ENCODE measurements around the gene GTF3C2. TPM values are rescaled to one million over a fixed set of nuclear protein-coding genes. Genes with fewer than 3 reads are reported as not detected.
"Not testable (repeated sequence)": the region's sequence is repeated elsewhere in the genome, so short reads cannot be mapped to it uniquely, and the experiment has no call there.

The GTF3C2 gene
- total and polyA plus RNA-seq, 9 of the 15 experiments (the other 6 are each of a cell fraction or from before 2014, with no cell fraction given), result 35.5 to 96.8 (median 53.0) TPM

GRCh38 chr2:27320958-27321543 lies 35.5 kb downstream of the GTF3C2 start (continued):
- TF ChIP-seq MLX (CRISPR knock-in tag; conservative IDR thresholded peaks at IDR 0.05), result no peak
- TF ChIP-seq KDM5B (IDR thresholded peaks at IDR 0.05; ENCODE audit: insufficient replicate concordance, low read depth, low read length), result peak; percentile 18
- TF ChIP-seq ELF4 (CRISPR knock-in tag; IDR thresholded peaks at IDR 0.05), result no peak

DNA sequence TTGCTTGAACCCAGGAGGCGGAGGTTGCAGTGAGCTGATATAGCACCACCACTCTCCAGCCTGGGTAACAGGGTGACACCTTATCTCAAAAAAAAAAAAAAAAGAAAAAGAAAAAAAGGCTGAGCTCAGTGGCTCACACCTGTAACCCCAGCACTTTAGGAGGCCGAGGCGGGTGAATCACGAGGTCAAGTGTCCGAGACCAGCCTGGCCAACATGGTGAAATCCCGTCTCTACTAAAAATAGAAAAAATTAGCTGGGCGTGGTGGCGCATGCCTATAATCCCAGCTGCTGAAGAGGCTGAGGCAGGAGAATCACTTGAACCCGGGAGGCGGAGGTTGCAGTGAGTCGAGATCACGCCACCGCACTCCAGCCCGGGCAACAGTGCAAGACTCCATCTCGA lies 36.7 kb downstream of the GTF3C2 start:
- in situ Hi-C loops (cut with MboI); intact Hi-C loops (cut with micrococcal nuclease); H4K20me1 ChIP-seq (replicated peaks; ENCODE audit: control insufficient read depth, insufficient read depth, low read length); H3K4me3 ChIP-seq; H3K9ac ChIP-seq (ENCODE audit: insufficient read depth in 1 of 2, low read depth in 2 of 2, low read length in 2 of 2); H3K4me2 ChIP-seq (ENCODE audit: insufficient read depth, low read length); FAIRE-seq; BruUV-seq (replicated peaks); H3K9me1 ChIP-seq (ENCODE audit: control insufficient read depth, insufficient read depth, low read length); H2AFZ ChIP-seq (ENCODE audit: low read depth, low read length); H3K9me3 ChIP-seq (replicated peaks; ENCODE audit: control insufficient read depth, insufficient read depth, low read depth, low read length); DNase-seq (ENCODE audit: extremely low read depth in 1 of 4, low spot score in 3 of 4); H3K27me3 ChIP-seq (ENCODE audit: control insufficient read depth in 2 of 2, insufficient read depth in 2 of 2, low read length in 2 of 2); H3K27ac ChIP-seq (ENCODE audit: extremely low read depth, low read depth, low read length); ATAC-seq: not testable (repeated sequence)
- Histone ChIP-seq H3K36me3 (ENCODE audit: control insufficient read depth, insufficient read depth, low read length) (peaks cover 18% of the 10 kb centered on the region; the same call in 2 of the 3 replicates), H3K79me2 (ENCODE audit: control insufficient read depth, insufficient read depth, low read length) (peaks cover 32% of the 10 kb centered on the region), H3K4me1 (replicated peaks in 1 of 2; ENCODE audit: control insufficient read depth in 2 of 2, insufficient read depth in 2 of 2, low read length in 2 of 2) (peaks cover 12 to 21% of the 10 kb centered on the region in 2 experiments)
- whole genome bisulfite sequencing (ENCODE audit: insufficient coverage, low coverage, missing lambda C conversion rate), result 92% methylated on average over 13 of the region's 15 CpGs
- ChIA-PET POLR2A (interaction anchor here (0.6 to 0.9 kb wide), 2 partner anchors 9 to 61 kb away, joined by 3 read pairs; partner anchors contain the start of gene ZNF513), CTCF (ENCODE audit: low intra/inter-chr PET ratio) (interaction anchor here (1.5 kb wide), 1 partner anchor 50 kb away, joined by 5 read pairs; the partner anchor contains the start of genes EIF2B4 and SNX17)
